Stimulated activated CD8-positive, alpha-beta memory T cell treated with anti-CD3 and anti-CD28 coated beads, Interleukin-4, amount 100 ng/mL, for 48 hours (primary cell): Measurements from ENCODE around the gene SLC22A31.
A peak's percentile ranks its signal among the peaks of the same experiment; 100 is the strongest.
"Not testable (repeated sequence)": the region's sequence is repeated elsewhere in the genome, so short reads cannot be mapped to it uniquely, and the experiment has no call there.

Experiments
- DNase-seq: peaks from one replicate; pipeline ENCODE4 v3.0.0-alpha.2; 2020

The SLC22A31 gene

DNA sequence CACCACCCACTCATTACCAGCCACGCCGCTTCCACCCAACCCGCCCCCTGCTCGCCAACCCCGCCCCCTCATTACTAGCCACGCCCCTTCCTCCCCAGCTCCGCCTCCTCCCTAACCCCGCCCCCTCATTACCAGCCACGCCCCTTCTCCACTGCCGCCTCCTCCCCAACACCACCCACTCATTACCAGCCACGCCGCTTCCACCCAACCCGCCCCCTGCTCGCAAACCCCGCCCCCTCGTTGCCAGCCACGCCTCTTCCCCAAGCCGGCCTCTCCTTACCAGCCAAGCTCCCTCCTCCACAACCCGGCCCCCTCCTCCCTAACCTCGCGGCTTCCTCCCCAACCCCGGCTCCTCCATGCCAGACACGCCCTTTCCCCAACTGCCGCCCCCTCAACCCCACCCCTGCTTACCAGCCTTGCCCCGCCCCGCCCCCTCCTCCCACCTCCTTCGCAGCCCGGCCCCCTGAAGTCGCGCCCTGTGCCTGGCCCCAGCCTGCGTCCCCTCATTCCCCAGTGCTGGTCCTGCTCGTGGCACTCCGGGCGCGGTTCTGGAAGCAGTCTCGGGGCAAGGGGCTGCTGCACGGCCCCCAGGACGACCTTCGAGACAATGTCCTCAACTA, 7.3 kb downstream of the SLC22A31 start:
- DNase-seq = peak; percentile 85

DNA sequence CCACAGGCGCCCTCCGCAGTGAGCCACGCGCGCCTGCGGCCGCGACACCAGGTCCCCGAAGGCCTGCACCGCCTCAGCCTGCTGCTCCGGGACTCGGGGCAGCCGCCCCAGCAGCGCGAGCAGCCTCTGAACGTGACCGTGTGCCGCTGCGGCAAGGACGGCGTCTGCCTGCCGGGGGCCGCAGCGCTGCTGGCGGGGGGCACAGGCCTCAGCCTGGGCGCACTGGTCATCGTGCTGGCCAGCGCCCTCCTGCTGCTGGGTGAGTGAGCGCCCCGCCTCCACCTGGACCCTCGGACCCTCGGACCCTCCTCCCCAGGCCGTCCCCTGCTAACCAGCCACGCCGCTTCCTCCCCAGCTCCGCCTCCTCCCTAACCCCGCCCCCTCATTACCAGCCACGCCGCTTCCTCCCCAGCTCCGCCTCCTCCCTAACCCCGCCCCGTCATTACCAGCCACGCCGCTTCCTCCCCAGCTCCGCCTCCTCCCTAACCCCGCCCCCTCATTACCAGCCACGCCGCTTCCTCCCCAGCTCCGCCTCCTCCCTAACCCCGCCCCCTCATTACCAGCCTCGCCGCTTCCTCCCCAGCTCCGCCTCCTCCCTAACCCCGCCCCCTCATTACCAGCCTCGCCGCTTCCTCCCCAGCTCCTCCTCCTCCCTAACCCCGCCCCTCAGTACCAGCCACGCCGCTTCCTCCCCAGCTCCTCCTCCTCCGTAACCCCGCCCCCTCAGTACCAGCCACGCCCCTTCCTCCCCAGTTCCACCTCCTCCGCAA, 8.0 kb downstream of the SLC22A31 start:
- not testable (repeated sequence) for DNase-seq

DNA sequence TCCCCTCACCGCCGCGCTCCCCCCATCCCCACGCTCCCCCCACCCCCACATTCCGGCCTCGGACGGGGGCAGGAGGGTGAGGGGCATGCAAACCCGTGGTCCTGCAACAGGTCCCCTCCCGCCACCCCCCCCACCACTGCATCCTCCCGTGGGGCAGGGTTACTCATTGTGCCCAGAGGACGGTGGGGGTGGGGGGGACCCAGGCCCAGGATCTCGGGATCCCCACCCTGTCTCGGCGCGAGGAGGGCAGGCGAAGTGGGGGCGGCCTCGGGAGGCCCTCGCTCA, 8.5 kb downstream of the SLC22A31 start:
- DNase-seq = no peak

DNA sequence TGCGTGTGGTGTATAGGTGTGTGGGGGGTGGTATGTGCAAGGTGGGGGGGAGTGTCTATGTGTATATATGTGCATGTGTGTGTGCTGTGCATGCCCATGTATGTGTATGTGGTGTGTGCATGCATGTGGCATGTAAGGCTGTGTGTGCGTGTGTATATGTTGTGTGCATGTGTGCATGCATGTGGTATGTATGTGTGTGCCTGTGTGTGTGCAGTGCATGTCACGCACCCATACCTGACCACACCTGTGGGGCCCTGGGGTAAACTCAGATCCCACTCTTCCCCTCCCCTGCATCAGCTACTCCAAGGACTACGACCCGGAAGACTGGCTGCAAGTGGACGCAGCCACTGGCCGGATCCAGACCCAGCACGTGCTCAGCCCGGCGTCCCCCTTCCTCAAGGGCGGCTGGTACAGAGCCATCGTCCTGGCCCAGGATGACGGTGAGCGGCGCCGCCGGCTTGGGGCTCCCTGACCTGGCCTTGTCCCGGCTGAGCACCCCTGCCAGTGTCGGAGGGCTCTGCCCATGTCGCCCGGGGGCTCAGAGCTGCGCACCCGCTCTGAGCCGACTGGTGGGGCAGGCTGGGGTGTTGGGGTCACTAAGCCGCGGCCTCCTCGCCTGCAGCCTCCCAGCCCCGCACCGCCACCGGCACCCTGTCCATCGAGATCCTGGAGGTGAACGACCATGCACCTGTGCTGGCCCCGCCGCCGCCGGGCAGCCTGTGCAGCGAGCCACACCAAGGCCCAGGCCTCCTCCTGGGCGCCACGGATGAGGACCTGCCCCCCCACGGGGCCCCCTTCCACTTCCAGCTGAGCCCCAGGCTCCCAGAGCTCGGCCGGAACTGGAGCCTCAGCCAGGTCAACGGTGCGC, 9.1 kb downstream of the SLC22A31 start:
- DNase-seq = no peak

DNA sequence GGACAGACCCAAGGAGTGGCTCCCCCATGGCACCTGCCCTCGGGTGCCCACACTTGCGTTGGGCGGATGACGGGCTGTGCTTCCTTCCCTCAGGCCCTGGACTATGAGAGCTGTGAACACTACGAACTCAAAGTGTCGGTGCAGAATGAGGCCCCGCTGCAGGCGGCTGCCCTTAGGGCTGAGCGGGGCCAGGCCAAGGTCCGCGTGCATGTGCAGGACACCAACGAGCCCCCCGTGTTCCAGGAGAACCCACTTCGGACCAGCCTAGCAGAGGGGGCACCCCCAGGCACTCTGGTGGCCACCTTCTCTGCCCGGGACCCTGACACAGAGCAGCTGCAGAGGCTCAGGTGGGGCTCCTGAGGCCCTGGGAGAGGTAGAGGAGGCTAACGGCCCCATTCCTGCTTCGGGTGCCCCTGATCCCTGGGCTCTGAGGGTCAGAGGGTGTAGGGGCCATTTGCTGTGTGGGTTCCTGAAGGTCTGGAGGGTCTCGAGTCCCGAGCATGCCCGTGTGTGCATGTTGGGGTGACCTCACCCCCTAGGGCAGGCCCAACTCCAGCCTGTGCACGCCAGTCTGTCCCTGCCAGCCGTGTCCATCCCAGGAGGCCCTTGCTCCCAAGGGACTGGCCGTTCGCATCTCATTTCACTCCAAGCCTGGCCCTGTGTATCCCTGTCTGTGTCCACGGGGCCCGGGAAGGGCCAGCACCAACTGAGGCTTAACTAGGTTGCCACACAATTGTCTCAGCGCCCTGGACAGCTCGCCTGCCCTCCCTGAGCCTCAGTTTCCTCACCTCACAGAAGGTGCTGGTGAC, 10.0 kb downstream of the SLC22A31 start:
- DNase-seq = no peak

DNA sequence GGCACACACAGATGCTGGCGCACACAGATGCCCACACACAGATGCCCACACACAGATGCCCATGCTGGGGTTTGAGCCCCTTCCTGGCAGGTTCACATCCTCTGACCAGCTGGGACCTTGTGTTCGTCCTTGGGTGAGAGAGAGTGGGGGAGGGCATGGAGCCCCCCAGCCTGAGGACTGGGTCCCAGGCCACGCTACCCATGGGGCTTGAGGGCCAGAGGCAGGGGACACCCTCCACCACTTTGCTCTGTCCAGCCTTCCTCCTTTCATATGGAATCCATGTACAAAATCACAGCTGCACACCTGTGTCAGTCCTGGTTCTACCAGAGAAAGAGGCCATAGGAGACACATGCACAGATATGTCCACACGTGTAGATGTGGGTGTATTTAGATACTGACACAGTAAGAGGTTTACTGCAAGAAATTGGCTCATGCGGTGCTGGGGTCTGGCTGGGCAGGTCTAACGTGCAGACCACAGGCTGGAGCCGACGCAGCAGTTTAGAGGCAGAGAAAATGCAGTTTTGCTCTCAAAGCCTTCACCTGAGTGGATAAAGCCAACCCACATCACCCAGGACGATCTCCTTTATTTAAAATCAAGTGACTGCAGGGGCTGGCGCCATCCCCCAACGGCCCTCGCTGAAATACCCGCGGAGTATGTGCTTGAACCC, 10.8 kb downstream of the SLC22A31 start:
- DNase-seq = no peak

DNA sequence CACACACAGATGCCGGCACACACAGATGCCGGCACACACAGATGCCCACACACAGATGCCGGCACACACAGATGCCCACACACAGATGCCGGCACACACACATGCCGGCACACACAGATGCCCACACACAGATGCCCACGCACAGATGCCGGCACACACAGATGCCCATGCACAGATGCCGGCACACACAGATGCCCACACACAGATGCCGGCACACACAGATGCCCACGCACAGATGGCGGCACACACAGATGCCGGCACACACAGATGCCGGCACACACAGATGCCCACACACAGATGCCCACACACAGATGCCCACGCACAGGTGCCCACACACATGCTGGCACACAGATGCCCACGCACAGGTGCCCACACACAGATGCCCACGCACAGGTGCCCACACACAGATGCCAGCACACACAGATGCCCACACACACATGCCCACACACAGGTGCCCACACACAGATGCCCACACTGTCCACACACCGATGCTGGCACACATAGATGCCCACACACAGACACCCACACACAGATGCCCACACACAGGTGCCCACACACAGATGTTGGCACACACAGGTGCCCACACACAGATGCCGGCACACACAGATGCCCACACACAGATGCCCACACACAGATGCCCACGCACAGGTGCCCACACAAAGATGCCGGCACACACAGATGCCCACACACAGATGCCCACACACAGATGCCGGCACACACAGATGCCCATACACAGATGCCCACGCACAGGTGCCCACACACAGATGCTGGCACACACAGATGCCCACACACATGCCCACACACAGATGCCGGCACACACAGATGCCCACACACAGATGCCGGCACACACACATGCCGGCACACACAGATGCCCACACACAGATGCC, 11.6 kb downstream of the SLC22A31 start:
- DNase-seq = not testable (repeated sequence)

DNA sequence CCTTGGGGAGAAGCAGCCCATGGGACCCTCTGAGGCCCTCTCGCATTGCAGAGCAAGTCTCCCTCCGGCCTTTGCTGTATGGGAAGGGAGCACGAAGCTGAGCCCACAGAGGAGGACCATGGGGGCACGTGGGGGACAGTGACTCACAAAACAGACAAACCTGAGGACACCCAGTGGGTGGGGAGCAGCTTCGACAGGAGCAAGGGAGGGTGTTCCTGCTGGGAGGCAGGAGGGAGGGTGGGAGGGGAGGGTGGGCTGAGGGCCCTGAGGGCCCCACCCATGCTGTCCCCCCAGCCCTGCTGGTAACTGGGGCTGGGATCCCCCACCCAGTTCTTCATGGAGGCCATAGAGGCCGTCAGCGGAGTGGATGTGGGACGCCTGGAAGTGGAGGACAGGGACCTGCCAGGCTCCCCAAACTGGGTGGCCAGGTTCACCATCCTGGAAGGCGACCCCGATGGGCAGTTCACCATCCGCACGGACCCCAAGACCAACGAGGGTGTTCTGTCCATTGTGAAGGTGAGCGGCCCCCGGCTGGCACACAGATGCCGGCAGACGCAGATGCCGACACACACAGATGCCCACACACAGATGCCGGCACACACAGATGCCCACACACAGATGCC, 12.5 kb downstream of the SLC22A31 start:
- DNase-seq = no peak

DNA sequence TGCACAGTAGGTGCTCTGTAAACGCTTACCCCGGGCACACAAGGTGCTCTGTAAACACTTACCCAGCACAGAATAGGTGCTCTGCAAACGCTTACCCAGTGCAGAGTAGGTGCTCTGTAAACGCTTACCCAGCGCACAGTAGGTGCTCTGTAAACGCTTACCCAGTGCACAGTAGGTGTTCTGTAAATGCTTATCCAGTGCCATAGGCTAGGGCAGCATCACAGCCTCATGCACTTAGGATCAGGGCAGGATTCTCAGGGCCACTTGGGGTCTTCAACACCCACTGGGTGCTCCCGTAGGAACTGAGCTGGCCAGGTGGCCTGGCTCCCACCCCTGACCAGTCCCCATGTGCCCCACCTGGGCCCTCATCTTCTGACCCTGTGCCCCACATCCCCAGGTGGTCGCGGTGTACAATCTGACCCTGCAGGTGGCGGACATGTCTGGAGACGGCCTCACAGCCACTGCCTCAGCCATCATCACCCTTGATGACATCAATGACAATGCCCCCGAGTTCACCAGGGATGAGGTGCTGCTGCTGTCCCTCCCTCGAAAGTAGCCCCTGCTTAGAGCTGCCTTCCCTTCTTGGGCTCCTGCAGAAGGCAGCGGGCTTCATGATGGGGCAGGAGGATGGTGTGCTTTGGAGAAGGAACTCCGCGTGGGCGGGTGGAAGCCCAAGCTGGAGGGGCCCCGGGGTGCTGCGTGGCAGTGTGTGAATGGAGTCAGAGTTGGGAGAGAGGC, 13.1 kb downstream of the SLC22A31 start:
- peak; percentile 55 for DNase-seq

DNA sequence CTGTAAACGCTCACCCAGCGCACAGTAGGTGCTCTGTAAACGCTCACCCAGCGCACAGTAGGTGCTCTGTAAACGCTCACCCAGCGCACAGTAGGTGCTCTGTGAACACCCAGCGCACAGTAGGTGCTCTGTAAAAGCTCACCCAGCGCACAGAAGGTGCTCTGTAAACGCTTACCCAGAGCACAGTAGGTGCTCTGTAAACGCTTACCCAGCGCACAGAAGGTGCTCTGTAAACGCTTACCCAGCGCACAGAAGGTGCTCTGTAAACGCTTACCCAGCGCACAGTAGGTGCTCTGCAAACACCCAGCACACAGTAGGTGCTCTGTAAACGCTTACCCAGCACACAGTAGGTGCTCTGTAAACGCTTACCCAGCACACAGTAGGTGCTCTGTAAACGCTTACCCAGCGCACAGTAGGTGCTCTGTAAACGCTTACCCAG, 13.7 kb downstream of the SLC22A31 start:
- not testable (repeated sequence) for DNase-seq

DNA sequence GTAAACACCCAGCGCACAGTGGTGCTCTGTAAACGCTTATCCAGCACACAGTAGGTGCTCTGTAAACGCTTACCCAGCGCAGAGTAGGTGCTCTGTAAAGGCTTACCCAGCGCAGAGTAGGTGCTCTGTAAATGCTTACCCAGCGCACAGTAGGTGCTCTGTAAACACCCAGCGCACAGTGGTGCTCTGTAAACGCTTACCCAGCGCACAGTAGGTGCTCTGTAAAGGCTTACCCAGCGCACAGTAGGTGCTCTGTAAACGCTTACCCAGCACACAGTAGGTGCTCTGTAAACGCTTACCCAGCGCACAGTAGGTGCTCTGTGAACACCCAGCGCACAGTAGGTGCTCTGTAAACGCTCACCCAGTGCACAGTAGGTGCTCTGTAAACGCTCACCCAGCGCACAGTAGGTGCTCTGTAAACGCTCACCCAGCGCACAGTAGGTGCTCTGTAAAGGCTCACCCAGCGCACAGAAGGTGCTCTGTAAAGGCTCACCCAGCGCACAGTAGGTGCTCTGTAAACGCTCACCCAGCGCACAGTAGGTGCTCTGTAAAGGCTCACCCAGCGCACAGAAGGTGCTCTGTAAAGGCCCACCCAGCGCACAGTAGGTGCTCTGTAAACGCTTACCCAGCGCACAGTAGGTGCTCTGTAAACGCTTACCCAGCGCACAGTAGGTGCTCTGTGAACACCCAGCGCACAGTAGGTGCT, 14.3 kb downstream of the SLC22A31 start:
- DNase-seq = not testable (repeated sequence)

DNA sequence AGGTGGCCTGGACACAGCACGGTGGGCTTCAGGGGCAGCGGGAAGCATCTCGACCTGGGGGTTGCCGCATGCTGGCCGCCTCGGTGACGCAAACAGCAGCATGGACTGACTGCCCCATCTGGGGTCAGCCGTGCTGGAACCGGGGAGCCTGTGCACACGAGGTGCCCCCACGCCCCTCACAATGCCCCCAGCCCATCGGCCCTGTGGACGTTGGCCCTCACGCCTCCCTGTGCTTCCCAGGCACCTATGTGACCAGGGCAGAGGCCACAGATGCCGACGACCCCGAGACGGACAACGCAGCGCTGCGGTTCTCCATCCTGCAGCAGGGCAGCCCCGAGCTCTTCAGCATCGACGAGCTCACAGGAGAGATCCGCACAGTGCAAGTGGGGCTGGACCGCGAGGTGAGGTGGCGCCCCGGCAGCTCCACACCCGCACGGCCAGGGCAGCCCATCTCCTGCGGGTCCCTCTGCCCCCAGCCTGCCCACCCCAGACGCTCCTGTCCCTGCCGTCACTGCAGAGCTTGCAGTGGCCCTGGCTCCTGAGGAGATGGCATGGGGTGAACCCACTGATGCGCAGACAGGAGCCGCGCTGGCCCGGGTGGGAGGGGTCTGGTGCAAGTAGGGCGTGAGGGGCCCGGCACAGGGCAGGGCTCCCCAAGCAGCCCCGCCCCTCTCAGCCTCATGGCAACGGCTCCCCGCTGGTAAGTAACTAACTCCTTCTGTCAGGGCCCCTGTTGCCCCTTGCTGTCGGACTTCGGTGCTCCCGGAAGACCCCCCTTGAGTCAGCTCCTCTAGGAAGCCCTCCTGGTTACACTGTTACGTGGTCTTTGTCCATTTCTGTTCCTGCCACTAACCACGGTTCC, 15.2 kb downstream of the SLC22A31 start:
- DNase-seq = no peak

DNA sequence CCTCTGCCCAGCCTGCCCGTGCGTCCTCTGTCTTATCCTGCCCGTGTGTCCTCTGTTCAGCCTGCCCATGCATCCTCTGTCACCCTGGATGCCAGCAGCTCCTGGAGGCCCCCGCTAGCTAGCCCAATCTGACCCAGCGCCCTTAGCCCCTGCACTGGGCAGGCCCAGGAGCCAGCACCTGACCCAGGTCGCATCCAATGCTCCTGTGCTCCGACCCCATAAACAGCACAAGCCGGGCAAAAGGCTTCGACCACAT, 15.7 kb downstream of the SLC22A31 start:
- no peak for DNase-seq

DNA sequence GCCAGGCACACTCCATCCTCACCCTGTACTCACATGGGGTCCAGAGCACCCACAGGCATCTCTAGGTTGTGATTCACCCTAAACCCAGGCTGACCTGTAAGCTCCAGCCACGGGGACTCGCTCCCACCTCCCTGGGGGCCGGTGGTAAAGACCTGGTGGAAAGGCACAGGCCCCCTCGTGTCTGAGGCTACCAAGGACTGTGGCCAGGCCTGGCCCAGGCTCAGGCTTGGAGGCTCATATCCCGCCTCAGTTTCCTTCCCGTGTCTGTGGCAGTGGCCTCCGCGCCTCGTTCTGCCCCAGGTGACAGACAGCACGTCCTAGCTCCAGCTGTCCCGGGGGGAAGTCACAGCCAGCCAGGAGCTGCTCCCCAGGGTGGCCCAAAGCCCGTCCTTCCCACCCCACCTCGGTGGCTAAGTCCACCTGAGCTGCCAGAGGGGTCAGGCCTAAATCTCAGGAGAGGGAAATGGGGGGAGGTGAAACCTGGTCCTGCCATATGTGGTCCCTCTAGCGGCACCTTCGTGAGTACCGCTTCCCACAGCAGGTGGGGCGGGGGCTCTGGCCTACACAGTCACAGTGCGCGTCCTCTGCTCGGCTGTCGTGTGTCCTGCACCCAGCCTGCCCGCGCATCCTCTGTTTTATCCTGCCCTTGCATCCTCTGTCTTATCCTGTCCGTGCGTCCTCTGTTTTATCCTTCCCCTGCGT, 16.2 kb downstream of the SLC22A31 start:
- no peak for DNase-seq

DNA sequence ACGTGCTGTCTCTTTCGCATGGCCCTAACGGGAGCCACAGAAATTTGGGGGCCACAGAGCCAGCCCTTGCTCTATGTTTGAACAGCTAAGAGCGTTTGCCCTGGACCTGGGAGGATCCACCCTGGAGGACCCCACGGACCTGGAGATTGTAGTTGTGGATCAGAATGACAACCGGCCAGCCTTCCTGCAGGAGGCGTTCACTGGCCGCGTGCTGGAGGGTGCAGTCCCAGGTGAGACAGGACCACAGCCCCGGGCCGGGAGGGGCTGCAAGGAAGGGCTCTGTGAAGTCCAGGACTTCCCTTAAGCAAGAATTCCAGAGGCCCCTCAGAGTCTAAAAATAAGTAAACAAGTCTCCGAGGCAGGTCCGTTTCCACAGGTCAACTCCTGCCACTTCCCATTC, 16.9 kb downstream of the SLC22A31 start:
- no peak for DNase-seq

DNA sequence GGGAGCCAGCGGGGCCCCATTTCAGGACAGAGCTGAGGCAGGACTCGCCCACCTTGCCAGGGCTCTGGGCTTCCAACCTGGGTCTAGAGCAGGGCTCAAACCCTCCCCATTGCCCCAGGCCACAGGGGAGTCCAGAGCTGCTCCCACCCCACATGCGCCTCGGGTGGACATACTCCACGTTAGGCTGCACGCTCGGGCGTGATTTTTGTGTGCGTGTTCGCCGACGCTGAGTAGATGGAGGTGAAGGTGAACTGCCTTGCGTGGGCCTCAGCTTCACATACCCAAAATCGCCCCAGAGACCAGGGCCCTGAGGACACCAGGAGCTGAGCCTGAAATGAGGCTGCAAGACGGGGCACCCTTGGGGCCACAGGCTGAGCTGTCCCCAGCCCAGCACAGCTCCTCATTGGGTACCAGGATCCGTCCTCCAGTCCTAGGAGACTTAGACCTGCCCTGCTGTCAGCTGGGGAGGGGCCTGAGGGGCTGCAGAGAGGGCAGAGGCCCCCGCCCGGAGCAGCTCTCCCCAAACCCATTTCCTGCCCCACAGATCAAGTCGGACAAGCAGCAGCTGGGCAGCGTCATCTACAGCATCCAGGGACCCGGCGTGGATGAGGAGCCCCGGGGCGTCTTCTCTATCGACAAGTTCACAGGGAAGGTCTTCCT, 20.6 kb downstream of the SLC22A31 start:
- DNase-seq = no peak

DNA sequence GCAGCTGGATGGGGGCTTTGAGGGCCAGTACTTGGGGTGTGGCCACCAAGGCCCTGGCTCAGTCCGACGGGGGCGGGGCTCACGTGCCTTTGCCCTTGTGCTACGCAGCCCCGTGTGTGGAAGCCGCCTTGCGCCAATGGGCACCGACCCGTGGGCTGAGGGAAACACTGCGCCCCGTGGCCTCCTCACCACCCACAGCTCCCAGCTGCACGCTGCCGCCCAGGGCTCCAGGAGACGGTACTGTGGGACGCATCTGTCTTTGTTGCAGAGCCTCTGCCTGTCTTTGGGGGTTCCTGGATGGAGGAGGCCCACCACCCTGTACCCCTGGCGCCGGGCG, 21.2 kb downstream of the SLC22A31 start:
- DNase-seq = no peak
